Neural progenitor cell (in vitro differentiated cells): ENCODE measurements around the gene NEDD9. TPM values are rescaled to one million over a fixed set of nuclear protein-coding genes. Genes with fewer than 3 reads are reported as not detected.

Experiments used
- DNase-seq: peaks from one replicate; pipeline ENCODE4 v3.0.0-alpha.2; 2016; ENCODE audit warnings: low spot score
- H2AFZ ChIP-seq: fragments of 200-600 bp; sonication (generic); replicated peaks from 2 replicates; pipeline ENCODE4 v1.6.1; 2016; ENCODE audit warnings: antibody characterized with exemption
- H3F3A ChIP-seq: fragments of 200-600 bp; sonication (generic); 2 replicates; pipeline ENCODE4 v1.6.1; 2016; ENCODE audit warnings: antibody characterized with exemption, low read depth
- H3K27ac ChIP-seq: fragments of 200-600 bp; sonication (generic); 2 replicates; pipeline ENCODE4 v1.5.1; 2016; ENCODE audit warnings: mild to moderate bottlenecking
- H3K27me3 ChIP-seq: fragments of 200-600 bp; sonication (generic); 2 replicates; pipeline ENCODE4 v1.6.1; 2016; ENCODE audit warnings: mild to moderate bottlenecking, moderate library complexity
- H3K36me3 ChIP-seq: fragments of 200-600 bp; sonication (generic); 2 replicates; pipeline ENCODE4 v1.5.1; 2016
- H3K4me1 ChIP-seq: fragments of 200-600 bp; sonication (generic); 2 replicates; pipeline ENCODE4 v1.6.1; 2016; ENCODE audit warnings: mixed run types
- H3K4me2 ChIP-seq: fragments of 200-600 bp; sonication (generic); 2 replicates; pipeline ENCODE4 v1.6.1; 2016
- H3K4me3 ChIP-seq: fragments of 200-600 bp; sonication (generic); 2 replicates; pipeline ENCODE4 v1.5.1; 2016
- H3K79me2 ChIP-seq: fragments of 200-600 bp; sonication (generic); 2 replicates; pipeline ENCODE4 v1.6.1; 2016; ENCODE audit warnings: low read depth
- H3K9ac ChIP-seq: fragments of 200-600 bp; sonication (generic); 2 replicates; pipeline ENCODE4 v1.6.1; 2016
- H3K9me3 ChIP-seq: fragments of 200-600 bp; sonication (generic); 2 replicates; pipeline ENCODE4 v1.5.1; 2016; ENCODE audit warnings: low read depth
- H4K20me1 ChIP-seq: fragments of 200-600 bp; sonication (generic); 2 replicates; pipeline ENCODE4 v1.6.1; 2016; ENCODE audit warnings: low read depth
- H3K27ac Mint-ChIP-seq: 3 replicates; pipeline ENCODE4 v1.8.0; 2021; ENCODE audit warnings: mixed read lengths
- H3K27me3 Mint-ChIP-seq: 2 replicates; pipeline ENCODE4 v1.8.0; 2022; ENCODE audit warnings: low read depth, mild to moderate bottlenecking, inconsistent platforms, moderate library complexity, mixed read lengths; ENCODE audit not compliant: insufficient read depth
- H3K36me3 Mint-ChIP-seq: 3 replicates; pipeline ENCODE4 v1.8.0; 2021; ENCODE audit warnings: mixed read lengths
- H3K4me1 Mint-ChIP-seq: 3 replicates; pipeline ENCODE4 v1.8.0; 2021; ENCODE audit warnings: mixed read lengths
- H3K4me3 Mint-ChIP-seq: 3 replicates; pipeline ENCODE4 v1.8.0; 2021; ENCODE audit warnings: mild to moderate bottlenecking, moderate library complexity, mixed read lengths
- H3K9me3 Mint-ChIP-seq: 3 replicates; pipeline ENCODE4 v1.8.0; 2020; ENCODE audit warnings: mixed read lengths
- EZH2 ChIP-seq: fragments of 200-600 bp; sonication (generic); IDR thresholded peaks from 2 replicates; pipeline ENCODE4 v1.6.1; 2017; ENCODE audit warnings: antibody characterized with exemption, mild to moderate bottlenecking, moderate library complexity
- EZH2phosphoT487 ChIP-seq: fragments of 200-600 bp; sonication (generic); IDR thresholded peaks from 2 replicates; pipeline ENCODE4 v1.6.1; 2017; ENCODE audit warnings: antibody characterized with exemption
- total RNA-seq: library from RNA; depleted of rRNA; stranded (reverse); fragments of >200 nt; gene quantifications from 2 replicates; pipeline ENCODE4 v1.2.3, GENCODE V29; 2015; ENCODE audit warnings: low replicate concordance
- TF ChIP-seq, protein P1 (sequence below): fragments of 200-600 bp; sonication (generic); IDR thresholded peaks from 2 replicates; pipeline ENCODE4 v1.5.1; 2017; ENCODE audit warnings: antibody characterized with exemption, mild to moderate bottlenecking

Gene NEDD9
- total RNA-seq, 1 donor from 2014 or later, result 4.9 TPM

DNA sequence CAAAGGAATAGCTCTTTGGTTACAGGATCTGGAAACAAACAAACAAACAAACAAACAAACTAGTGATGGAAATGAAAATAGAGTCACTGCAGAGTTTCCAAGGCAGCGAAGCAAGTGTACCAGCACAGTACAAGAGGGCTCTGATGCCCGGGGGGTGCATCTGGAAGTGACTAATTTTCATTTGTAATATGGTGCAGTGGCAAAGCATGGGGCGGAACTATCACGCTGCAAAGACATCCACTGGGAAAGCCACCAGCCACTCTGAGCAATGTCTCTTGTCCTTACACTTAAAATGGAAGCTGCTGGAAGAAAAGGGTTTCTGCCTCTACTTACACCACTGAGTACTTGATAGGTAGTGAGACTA is 44.4 kb upstream of the NEDD9 start:
- Histone ChIP-seq H3F3A (peaks cover 13% of the 10 kb centered on the region), H3K27me3 (no peaks in the 10 kb centered on the region), H4K20me1 (no peaks in the 10 kb centered on the region), H3K4me3 (no peak overlapping the region), H3K27ac (no peak overlapping the region), H3K4me1 (peaks cover 31% of the 10 kb centered on the region), H2AFZ (no peak overlapping the region), H3K36me3 (no peaks in the 10 kb centered on the region), H3K9me3 (no peaks in the 10 kb centered on the region), H3K79me2 (no peaks in the 10 kb centered on the region), H3K9ac (no peak overlapping the region), H3K4me2 (peak overlapping the region; percentile 30)
- DNase-seq, result no peak
- no peak overlapping the region for H3K4me3 Mint-ChIP-seq
- H3K27ac Mint-ChIP-seq, result no peak overlapping the region
- peaks cover 39% of the 10 kb centered on the region for H3K4me1 Mint-ChIP-seq
- no peak for TF ChIP-seq EZH2phosphoT487
- TF ChIP-seq, protein P1, sequence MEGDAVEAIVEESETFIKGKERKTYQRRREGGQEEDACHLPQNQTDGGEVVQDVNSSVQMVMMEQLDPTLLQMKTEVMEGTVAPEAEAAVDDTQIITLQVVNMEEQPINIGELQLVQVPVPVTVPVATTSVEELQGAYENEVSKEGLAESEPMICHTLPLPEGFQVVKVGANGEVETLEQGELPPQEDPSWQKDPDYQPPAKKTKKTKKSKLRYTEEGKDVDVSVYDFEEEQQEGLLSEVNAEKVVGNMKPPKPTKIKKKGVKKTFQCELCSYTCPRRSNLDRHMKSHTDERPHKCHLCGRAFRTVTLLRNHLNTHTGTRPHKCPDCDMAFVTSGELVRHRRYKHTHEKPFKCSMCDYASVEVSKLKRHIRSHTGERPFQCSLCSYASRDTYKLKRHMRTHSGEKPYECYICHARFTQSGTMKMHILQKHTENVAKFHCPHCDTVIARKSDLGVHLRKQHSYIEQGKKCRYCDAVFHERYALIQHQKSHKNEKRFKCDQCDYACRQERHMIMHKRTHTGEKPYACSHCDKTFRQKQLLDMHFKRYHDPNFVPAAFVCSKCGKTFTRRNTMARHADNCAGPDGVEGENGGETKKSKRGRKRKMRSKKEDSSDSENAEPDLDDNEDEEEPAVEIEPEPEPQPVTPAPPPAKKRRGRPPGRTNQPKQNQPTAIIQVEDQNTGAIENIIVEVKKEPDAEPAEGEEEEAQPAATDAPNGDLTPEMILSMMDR, result no peak
- no peak for TF ChIP-seq EZH2
- no peaks in the 10 kb centered on the region for H3K9me3 Mint-ChIP-seq
- no peaks in the 10 kb centered on the region for H3K36me3 Mint-ChIP-seq
- H3K27me3 Mint-ChIP-seq, result no peaks in the 10 kb centered on the region

DNA sequence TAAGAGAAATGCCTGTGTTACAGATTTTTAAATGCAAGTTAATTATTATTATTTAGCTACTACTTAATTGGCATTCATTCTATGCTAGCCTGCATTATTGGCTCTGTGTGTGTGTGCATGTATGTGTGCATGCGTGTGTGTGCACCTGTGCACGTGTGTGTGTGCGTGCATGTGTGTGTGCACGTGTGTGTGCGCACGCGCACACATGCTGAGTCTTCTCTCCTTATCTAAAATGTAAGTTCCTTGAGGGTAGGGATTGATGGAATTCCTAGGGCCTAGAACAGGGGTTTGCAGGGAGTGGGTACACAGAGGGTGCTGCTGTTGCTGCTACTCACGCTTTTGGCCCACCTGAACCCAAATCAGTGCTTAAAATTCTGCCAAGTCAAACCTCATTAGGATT is 43.8 kb upstream of the NEDD9 start:
- Histone ChIP-seq H3K27ac (no peak overlapping the region), H3K4me2 (no peak overlapping the region)
- TF ChIP-seq, protein P1, result no peak
- no peak for TF ChIP-seq EZH2
- TF ChIP-seq EZH2phosphoT487, result no peak

GRCh38 chr6:11275598-11275997 is 43.1 kb upstream of the NEDD9 start:
- H3K4me3 Mint-ChIP-seq, result no peak overlapping the region
- H3K36me3 Mint-ChIP-seq, result no peaks in the 10 kb centered on the region
- peaks cover 3% of the 10 kb centered on the region for H3K27me3 Mint-ChIP-seq
- H3F3A ChIP-seq, result peaks cover 13% of the 10 kb centered on the region
- H3K27ac Mint-ChIP-seq, result no peak overlapping the region
- no peak for TF ChIP-seq EZH2phosphoT487
- TF ChIP-seq, protein P1, result no peak
- no peak for TF ChIP-seq EZH2
- no peaks in the 10 kb centered on the region for H3K36me3 ChIP-seq
- no peak for DNase-seq
- H3K27ac ChIP-seq, result no peak overlapping the region
- peaks cover 31% of the 10 kb centered on the region for H3K4me1 ChIP-seq
- no peak overlapping the region for H3K9ac ChIP-seq
- H3K9me3 Mint-ChIP-seq, result no peaks in the 10 kb centered on the region
- no peaks in the 10 kb centered on the region for H3K79me2 ChIP-seq
- no peak overlapping the region for H3K4me3 ChIP-seq
- no peaks in the 10 kb centered on the region for H3K9me3 ChIP-seq
- H4K20me1 ChIP-seq, result no peaks in the 10 kb centered on the region
- H3K4me2 ChIP-seq, result no peak overlapping the region
- H3K4me1 Mint-ChIP-seq, result peaks cover 39% of the 10 kb centered on the region
- no peaks in the 10 kb centered on the region for H3K27me3 ChIP-seq
- H2AFZ ChIP-seq, result no peak overlapping the region

More for the DNA sequence above, 43.8 kb upstream of the NEDD9 start:
- H3K36me3 ChIP-seq, result no peaks in the 10 kb centered on the region
- Mint-ChIP-seq H3K27ac (no peak overlapping the region), H3K9me3 (no peaks in the 10 kb centered on the region), H3K27me3 (peaks cover under 1% of the 10 kb centered on the region), H3K4me3 (no peak overlapping the region), H3K36me3 (no peaks in the 10 kb centered on the region), H3K4me1 (peaks cover 39% of the 10 kb centered on the region)
- H4K20me1 ChIP-seq, result no peaks in the 10 kb centered on the region
- H3K4me3 ChIP-seq, result no peak overlapping the region
- H3K9me3 ChIP-seq, result no peaks in the 10 kb centered on the region
- H3K9ac ChIP-seq, result no peak overlapping the region
- H3K27me3 ChIP-seq, result no peaks in the 10 kb centered on the region
- peaks cover 31% of the 10 kb centered on the region for H3K4me1 ChIP-seq
- DNase-seq, result no peak
- H3F3A ChIP-seq, result peaks cover 13% of the 10 kb centered on the region
- no peak overlapping the region for H2AFZ ChIP-seq
- no peaks in the 10 kb centered on the region for H3K79me2 ChIP-seq
